Nephron (organoid): Measurements from ENCODE around the gene CLN6.
"Not testable (repeated sequence)": the region's sequence is repeated elsewhere in the genome, so short reads cannot be mapped to it uniquely, and the experiment has no call there.

Experiments
- H3K27ac Mint-ChIP-seq, 3 experiments: 2 replicates each; pipeline ENCODE4 v1.8.0; 2020; ENCODE audit warnings: mixed read lengths in 3 of 3, mild to moderate bottlenecking in 2 of 3, moderate library complexity in 1 of 3
- H3K27me3 Mint-ChIP-seq: 2 replicates; pipeline ENCODE4 v1.8.0; 2021; ENCODE audit warnings: low read depth, mild to moderate bottlenecking, moderate library complexity, mixed read lengths
- H3K36me3 Mint-ChIP-seq: 2 replicates; pipeline ENCODE4 v1.8.0; 2020; ENCODE audit warnings: low read depth, mixed read lengths
- H3K4me1 Mint-ChIP-seq: 2 replicates; pipeline ENCODE4 v1.8.0; 2020; ENCODE audit warnings: mixed read lengths
- H3K4me3 Mint-ChIP-seq, 3 experiments: 2 replicates each; pipeline ENCODE4 v1.8.0; 2020; ENCODE audit warnings: mild to moderate bottlenecking in 3 of 3, mixed read lengths in 3 of 3, moderate library complexity in 2 of 3
- H3K9me3 Mint-ChIP-seq: 2 replicates; pipeline ENCODE4 v1.8.0; 2020; ENCODE audit warnings: mixed read lengths
- TF ChIP-seq, protein P1 (sequence below), 3 experiments: fragments of 200-600 bp; sonication (generic); IDR thresholded peaks; one replicate each; pipeline ENCODE4 v1.5.0; 2021; ENCODE audit warnings: antibody characterized with exemption in 3 of 3; ENCODE audit not compliant: unreplicated experiment in 3 of 3

The CLN6 gene

GRCh38 chr15:68249058-68249713, 19.7 kb upstream of the CLN6 start:
- no peaks in the 10 kb centered on the region for H3K4me1 Mint-ChIP-seq
- TF ChIP-seq, protein P1, sequence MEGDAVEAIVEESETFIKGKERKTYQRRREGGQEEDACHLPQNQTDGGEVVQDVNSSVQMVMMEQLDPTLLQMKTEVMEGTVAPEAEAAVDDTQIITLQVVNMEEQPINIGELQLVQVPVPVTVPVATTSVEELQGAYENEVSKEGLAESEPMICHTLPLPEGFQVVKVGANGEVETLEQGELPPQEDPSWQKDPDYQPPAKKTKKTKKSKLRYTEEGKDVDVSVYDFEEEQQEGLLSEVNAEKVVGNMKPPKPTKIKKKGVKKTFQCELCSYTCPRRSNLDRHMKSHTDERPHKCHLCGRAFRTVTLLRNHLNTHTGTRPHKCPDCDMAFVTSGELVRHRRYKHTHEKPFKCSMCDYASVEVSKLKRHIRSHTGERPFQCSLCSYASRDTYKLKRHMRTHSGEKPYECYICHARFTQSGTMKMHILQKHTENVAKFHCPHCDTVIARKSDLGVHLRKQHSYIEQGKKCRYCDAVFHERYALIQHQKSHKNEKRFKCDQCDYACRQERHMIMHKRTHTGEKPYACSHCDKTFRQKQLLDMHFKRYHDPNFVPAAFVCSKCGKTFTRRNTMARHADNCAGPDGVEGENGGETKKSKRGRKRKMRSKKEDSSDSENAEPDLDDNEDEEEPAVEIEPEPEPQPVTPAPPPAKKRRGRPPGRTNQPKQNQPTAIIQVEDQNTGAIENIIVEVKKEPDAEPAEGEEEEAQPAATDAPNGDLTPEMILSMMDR (IDR thresholded peaks at IDR 0.05; ENCODE audit: unreplicated experiment in 3 of 3) = no peak
- H3K27ac Mint-ChIP-seq = no peak overlapping the region
- H3K36me3 Mint-ChIP-seq = peaks cover 8% of the 10 kb centered on the region
- no peak overlapping the region for H3K4me3 Mint-ChIP-seq
- peaks cover 2% of the 10 kb centered on the region for H3K27me3 Mint-ChIP-seq
- H3K9me3 Mint-ChIP-seq = peaks cover 16% of the 10 kb centered on the region

DNA sequence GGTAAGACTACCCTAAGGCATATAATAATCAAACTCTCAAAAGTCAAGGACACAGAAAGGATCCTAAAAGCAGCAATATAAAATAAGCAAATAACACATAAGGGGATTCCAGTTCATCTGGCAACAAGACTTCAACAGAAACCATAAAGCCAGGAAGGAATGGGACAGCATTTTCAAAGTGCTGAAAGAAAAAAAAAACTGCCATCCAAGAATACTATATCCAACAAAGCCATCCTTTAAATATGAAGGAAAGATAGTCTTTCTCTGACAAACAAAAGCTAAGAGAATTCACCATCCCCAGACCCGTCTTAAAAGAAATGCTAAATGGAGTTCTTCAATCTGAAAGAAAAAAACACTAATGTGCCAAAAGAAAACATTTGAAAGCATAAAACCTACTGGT, 14.7 kb upstream of the CLN6 start:
- H3K9me3 Mint-ChIP-seq = peaks cover 38% of the 10 kb centered on the region
- TF ChIP-seq, protein P1 (IDR thresholded peaks at IDR 0.05; ENCODE audit: unreplicated experiment in 3 of 3) = no peak
- H3K4me1 Mint-ChIP-seq = no peaks in the 10 kb centered on the region
- peaks cover 20% of the 10 kb centered on the region for H3K36me3 Mint-ChIP-seq
- no peak overlapping the region for H3K4me3 Mint-ChIP-seq
- no peaks in the 10 kb centered on the region for H3K27me3 Mint-ChIP-seq
- H3K27ac Mint-ChIP-seq = no peak overlapping the region

DNA sequence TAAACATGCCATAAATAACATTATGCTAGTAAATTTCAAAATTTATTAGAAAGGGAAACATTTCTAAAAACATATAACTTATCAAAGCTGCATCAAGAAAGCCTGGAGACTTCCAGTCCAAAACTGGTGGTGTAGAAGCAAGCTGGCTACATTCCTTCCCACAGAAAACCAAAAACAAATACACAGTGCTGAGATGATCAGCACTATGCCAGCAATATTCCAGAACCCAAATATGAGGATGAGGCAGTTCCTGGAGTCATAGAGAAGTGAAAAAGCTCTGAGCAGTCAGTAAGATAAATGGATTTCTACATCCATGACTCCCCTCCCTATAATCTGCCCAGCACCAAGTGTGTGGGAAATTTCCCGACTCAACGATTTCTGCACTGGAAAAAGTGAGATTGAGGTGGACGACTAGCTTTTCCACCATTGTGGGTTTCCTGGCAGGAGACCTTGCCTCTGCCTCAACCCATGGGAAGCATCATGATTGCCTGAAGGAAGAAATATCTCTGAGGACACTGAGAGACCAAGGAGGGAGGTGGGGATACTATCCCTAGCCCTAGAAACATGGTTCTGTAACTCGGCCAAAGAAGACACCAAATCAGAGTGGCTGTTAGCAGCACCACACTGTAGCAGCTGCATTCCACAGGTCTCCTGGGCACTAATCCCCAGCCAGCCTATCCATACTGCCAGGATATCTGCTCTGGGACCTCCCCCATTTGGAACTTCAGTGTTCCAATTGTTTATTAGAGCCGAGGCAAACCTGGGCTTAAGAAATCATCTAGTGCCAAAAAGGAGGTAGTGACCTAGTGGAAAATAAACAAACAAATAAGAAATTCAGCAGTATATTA, 11.8 kb upstream of the CLN6 start:
- Mint-ChIP-seq H3K4me1 (no peaks in the 10 kb centered on the region), H3K27me3 (no peaks in the 10 kb centered on the region), H3K27ac (no peak overlapping the region), H3K9me3 (peaks cover 47% of the 10 kb centered on the region), H3K36me3 (peaks cover 20% of the 10 kb centered on the region), H3K4me3 (no peak overlapping the region)
- TF ChIP-seq, protein P1 (IDR thresholded peaks at IDR 0.05; ENCODE audit: unreplicated experiment in 3 of 3) = no peak

GRCh38 chr15:68239025-68239424, 9.5 kb upstream of the CLN6 start:
- TF ChIP-seq, protein P1 (IDR thresholded peaks at IDR 0.05; ENCODE audit: unreplicated experiment in 3 of 3) = no peak
- Mint-ChIP-seq H3K9me3 (peaks cover 35% of the 10 kb centered on the region), H3K36me3 (peaks cover 12% of the 10 kb centered on the region), H3K4me3 (no peak overlapping the region), H3K27ac (no peak overlapping the region), H3K4me1 (peaks cover 6% of the 10 kb centered on the region), H3K27me3 (no peaks in the 10 kb centered on the region)

DNA sequence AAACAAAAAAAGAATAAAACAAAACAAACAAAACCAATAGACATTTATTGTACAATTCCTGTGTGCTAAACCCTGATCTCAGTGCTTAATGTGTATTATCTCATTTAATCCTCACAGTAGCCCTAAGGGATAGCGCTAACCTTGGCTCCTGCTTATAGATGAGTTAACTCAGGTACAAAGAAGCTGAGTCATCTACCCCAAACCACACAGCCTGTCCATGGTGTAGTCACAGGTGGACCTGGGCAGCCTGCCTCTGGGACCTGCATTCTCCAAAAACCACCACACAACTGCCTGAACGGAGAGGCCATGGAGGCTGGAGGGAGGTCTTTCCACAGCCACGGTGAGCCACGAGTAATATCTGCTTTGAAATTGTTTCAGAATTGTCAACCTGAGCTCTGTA, 5.5 kb upstream of the CLN6 start:
- TF ChIP-seq, protein P1 (IDR thresholded peaks at IDR 0.05; ENCODE audit: unreplicated experiment in 3 of 3) = no peak
- H3K4me3 Mint-ChIP-seq = no peak overlapping the region
- H3K4me1 Mint-ChIP-seq = peaks cover 32% of the 10 kb centered on the region
- H3K9me3 Mint-ChIP-seq = peaks cover 14% of the 10 kb centered on the region
- H3K36me3 Mint-ChIP-seq = no peaks in the 10 kb centered on the region
- H3K27me3 Mint-ChIP-seq = no peaks in the 10 kb centered on the region
- H3K27ac Mint-ChIP-seq = no peak overlapping the region

DNA sequence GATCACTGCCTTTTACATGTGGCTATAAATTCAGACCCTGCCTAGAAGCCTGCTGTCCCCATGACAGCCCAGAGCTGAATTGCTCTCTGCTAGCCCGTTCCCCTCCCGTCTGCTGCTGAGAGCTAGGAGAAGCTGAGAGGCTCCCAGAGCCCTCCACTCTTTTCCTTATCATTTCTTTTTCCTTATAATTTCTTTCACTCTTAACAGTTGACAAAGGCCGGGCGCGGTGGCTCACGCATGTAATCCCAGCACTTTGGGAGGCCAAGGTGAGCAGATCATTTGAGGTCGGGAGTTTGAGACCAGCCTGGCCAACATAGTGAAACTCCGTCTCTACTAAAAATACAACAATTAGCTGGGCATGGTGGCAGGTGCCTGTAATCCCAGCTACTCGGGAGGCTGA, 5.0 kb upstream of the CLN6 start:
- H3K27me3 Mint-ChIP-seq, H3K36me3 Mint-ChIP-seq: not testable (repeated sequence)
- H3K27ac Mint-ChIP-seq = peak overlapping the region; percentile 67 to 92 (median 75)
- H3K4me3 Mint-ChIP-seq = peak overlapping the region in 1 of 3 experiments; percentile 73
- peaks cover 36% of the 10 kb centered on the region for H3K4me1 Mint-ChIP-seq
- peaks cover 14% of the 10 kb centered on the region for H3K9me3 Mint-ChIP-seq
